Measurements from ENCODE around the gene SAMD5. TPM values are rescaled to one million over a fixed set of nuclear protein-coding genes. Genes with fewer than 3 reads are reported as not detected.

SAMD5 gene
- polyA plus RNA-seq, 1 donor from 2014 or later: 14.1 TPM

DNA sequence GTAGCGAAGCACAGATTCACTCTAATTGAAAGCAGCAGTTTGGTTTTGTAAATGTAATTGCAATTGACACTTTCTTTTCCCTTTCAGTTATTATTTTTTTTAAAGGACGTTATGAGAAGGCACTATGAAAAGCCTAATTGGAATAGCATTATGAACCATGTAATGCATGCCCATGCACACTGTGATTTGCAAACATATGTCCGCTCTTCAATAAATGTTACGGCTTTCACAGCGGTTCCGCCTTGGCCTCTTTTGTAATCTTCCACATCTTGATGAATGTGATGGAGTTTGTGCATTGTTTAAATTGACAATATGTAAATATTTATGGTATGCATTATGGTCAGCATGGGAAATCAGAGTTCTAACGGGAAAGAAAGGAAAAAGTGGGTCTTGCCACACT is 61.3 kb downstream of the SAMD5 start:
- Histone ChIP-seq H3F3A (ENCODE audit: insufficient read depth, low read length, poor library complexity, severe bottlenecking) (no peaks in the 10 kb centered on the region), H3K27me3 (ENCODE audit: insufficient read depth, low read depth, low read length) (no peaks in the 10 kb centered on the region), H2AFZ (ENCODE audit: low read depth, low read length) (no peak overlapping the region), H4K20me1 (ENCODE audit: insufficient read depth) (no peaks in the 10 kb centered on the region), H3K27ac (ENCODE audit: low read length) (no peak overlapping the region), H3K4me2 (ENCODE audit: low read length) (no peak overlapping the region), H3K9ac (ENCODE audit: low read length) (no peak overlapping the region), H3K9me2 (ENCODE audit: insufficient read depth, low read length) (no peaks in the 10 kb centered on the region), H3K79me2 (replicated peaks; ENCODE audit: insufficient read depth, low read length) (no peaks in the 10 kb centered on the region), H3K9me3 (ENCODE audit: low read length) (no peaks in the 10 kb centered on the region), H3K4me3 (ENCODE audit: low read length) (no peak overlapping the region), H3K36me3 (ENCODE audit: insufficient read depth, low read length) (no peaks in the 10 kb centered on the region)
- TF ChIP-seq MXI1 (conservative IDR thresholded peaks at IDR 0.05; ENCODE audit: poor library complexity, severe bottlenecking) (no peak), TAF1 (IDR thresholded peaks at IDR 0.05; ENCODE audit: low read depth) (no peak), EZH2 (IDR thresholded peaks at IDR 0.05; ENCODE audit: borderline replicate concordance, insufficient read depth, low read length, poor library complexity, severe bottlenecking) (no peak), EP300 (conservative IDR thresholded peaks at IDR 0.05; ENCODE audit: poor library complexity, severe bottlenecking) (no peak), POLR2AphosphoS5 (IDR thresholded peaks at IDR 0.05) (no peak), SMC3 (conservative IDR thresholded peaks at IDR 0.05; ENCODE audit: poor library complexity) (no peak), RAD21 (conservative IDR thresholded peaks at IDR 0.05) (no peak)
- TF ChIP-seq, protein P1, sequence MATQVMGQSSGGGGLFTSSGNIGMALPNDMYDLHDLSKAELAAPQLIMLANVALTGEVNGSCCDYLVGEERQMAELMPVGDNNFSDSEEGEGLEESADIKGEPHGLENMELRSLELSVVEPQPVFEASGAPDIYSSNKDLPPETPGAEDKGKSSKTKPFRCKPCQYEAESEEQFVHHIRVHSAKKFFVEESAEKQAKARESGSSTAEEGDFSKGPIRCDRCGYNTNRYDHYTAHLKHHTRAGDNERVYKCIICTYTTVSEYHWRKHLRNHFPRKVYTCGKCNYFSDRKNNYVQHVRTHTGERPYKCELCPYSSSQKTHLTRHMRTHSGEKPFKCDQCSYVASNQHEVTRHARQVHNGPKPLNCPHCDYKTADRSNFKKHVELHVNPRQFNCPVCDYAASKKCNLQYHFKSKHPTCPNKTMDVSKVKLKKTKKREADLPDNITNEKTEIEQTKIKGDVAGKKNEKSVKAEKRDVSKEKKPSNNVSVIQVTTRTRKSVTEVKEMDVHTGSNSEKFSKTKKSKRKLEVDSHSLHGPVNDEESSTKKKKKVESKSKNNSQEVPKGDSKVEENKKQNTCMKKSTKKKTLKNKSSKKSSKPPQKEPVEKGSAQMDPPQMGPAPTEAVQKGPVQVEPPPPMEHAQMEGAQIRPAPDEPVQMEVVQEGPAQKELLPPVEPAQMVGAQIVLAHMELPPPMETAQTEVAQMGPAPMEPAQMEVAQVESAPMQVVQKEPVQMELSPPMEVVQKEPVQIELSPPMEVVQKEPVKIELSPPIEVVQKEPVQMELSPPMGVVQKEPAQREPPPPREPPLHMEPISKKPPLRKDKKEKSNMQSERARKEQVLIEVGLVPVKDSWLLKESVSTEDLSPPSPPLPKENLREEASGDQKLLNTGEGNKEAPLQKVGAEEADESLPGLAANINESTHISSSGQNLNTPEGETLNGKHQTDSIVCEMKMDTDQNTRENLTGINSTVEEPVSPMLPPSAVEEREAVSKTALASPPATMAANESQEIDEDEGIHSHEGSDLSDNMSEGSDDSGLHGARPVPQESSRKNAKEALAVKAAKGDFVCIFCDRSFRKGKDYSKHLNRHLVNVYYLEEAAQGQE (IDR thresholded peaks at IDR 0.05; ENCODE audit: borderline replicate concordance): no peak
- TF ChIP-seq, protein P2, sequence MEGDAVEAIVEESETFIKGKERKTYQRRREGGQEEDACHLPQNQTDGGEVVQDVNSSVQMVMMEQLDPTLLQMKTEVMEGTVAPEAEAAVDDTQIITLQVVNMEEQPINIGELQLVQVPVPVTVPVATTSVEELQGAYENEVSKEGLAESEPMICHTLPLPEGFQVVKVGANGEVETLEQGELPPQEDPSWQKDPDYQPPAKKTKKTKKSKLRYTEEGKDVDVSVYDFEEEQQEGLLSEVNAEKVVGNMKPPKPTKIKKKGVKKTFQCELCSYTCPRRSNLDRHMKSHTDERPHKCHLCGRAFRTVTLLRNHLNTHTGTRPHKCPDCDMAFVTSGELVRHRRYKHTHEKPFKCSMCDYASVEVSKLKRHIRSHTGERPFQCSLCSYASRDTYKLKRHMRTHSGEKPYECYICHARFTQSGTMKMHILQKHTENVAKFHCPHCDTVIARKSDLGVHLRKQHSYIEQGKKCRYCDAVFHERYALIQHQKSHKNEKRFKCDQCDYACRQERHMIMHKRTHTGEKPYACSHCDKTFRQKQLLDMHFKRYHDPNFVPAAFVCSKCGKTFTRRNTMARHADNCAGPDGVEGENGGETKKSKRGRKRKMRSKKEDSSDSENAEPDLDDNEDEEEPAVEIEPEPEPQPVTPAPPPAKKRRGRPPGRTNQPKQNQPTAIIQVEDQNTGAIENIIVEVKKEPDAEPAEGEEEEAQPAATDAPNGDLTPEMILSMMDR (IDR thresholded peaks at IDR 0.05; ENCODE audit: poor library complexity, severe bottlenecking): no peak

GRCh38 chr6:147570681-147571080 is 62.2 kb downstream of the SAMD5 start:
- H3K9me2 ChIP-seq (ENCODE audit: insufficient read depth, low read length): no peaks in the 10 kb centered on the region
- H3K27ac ChIP-seq (ENCODE audit: low read length): no peak overlapping the region
- H3K79me2 ChIP-seq (replicated peaks; ENCODE audit: insufficient read depth, low read length): no peaks in the 10 kb centered on the region
- H3F3A ChIP-seq (ENCODE audit: insufficient read depth, low read length, poor library complexity, severe bottlenecking): no peaks in the 10 kb centered on the region
- TF ChIP-seq RAD21 (conservative IDR thresholded peaks at IDR 0.05) (no peak), SMC3 (conservative IDR thresholded peaks at IDR 0.05; ENCODE audit: poor library complexity) (no peak), POLR2AphosphoS5 (IDR thresholded peaks at IDR 0.05) (no peak), MXI1 (conservative IDR thresholded peaks at IDR 0.05; ENCODE audit: poor library complexity, severe bottlenecking) (no peak), EZH2 (IDR thresholded peaks at IDR 0.05; ENCODE audit: borderline replicate concordance, insufficient read depth, low read length, poor library complexity, severe bottlenecking) (no peak), TAF1 (IDR thresholded peaks at IDR 0.05; ENCODE audit: low read depth) (no peak), EP300 (conservative IDR thresholded peaks at IDR 0.05; ENCODE audit: poor library complexity, severe bottlenecking) (no peak)
- TF ChIP-seq, protein P2 (IDR thresholded peaks at IDR 0.05; ENCODE audit: poor library complexity, severe bottlenecking): no peak
- TF ChIP-seq, protein P1 (IDR thresholded peaks at IDR 0.05; ENCODE audit: borderline replicate concordance): no peak
- H3K9me3 ChIP-seq (ENCODE audit: low read length): no peaks in the 10 kb centered on the region
- no peak overlapping the region for H3K9ac ChIP-seq (ENCODE audit: low read length)
- H2AFZ ChIP-seq (ENCODE audit: low read depth, low read length): no peak overlapping the region
- H4K20me1 ChIP-seq (ENCODE audit: insufficient read depth): no peaks in the 10 kb centered on the region
- no peaks in the 10 kb centered on the region for H3K27me3 ChIP-seq (ENCODE audit: insufficient read depth, low read depth, low read length)
- no peak overlapping the region for H3K4me2 ChIP-seq (ENCODE audit: low read length)
- no peak overlapping the region for H3K4me3 ChIP-seq (ENCODE audit: low read length)
- no peaks in the 10 kb centered on the region for H3K36me3 ChIP-seq (ENCODE audit: insufficient read depth, low read length)
